NCI-H2081 (cell line): ENCODE measurements around the gene CACNA2D3.
"Not testable (repeated sequence)": the region's sequence is repeated elsewhere in the genome, so short reads cannot be mapped to it uniquely, and the experiment has no call there.

Source experiments
- DNase-seq, 2 experiments: peaks; one replicate each; lab custom pipeline; 2025; lab: John Stamatoyannopoulos, UW

CACNA2D3 gene

DNA sequence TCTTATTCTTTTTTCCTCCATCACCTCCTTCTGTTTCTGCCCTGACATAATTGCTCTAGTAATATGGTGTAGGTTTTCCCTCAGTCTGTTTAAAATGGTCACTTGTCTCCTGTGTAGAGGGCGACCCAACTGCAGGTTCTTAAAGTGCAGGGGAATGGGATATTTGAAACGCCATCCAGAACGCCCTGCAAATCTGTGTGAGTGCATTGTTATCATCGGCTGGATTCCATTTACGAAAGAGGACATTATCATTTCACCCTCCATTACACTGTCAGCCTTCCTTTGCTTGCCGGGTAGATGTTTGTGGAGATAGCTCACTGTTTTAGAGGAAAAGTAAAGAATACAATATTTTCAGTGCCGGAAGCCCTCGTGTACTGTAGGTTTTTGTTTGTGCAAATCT lies 451.5 kb downstream of the CACNA2D3 start:
- no peak for DNase-seq

DNA sequence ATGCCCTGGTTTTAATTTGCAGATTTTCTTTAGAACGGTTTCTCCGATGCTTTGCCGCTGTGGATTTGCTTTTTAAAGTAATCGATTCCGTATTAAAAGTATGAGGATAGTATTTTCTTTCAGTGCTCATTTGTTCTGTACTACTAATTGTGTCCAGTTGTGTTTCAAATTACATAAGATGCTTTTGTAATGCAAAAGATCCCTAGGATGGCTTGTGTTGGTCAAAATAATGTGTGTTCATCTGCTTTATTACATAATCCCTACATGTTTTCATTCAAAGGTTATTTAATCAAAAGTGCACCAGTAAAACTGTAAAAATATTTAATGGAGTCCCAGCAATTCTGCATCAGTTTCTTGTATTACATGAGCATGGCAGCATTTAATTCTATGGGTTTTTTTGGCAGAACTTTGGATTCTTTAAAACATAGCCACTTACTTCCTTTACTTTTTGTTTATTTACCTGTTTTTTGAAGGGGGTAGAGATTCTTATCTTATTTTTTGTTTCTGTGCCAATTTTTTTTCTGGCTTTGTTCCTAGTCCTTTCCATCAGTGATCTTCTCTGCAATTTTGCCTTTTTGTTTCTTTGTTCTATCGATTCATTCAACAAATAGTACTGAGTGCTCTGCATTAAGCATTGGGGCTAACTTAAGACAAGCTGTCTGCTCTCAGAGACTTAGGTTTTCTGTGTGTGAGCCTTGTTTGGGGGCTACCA lies 452.7 kb downstream of the CACNA2D3 start:
- DNase-seq, result no peak

DNA sequence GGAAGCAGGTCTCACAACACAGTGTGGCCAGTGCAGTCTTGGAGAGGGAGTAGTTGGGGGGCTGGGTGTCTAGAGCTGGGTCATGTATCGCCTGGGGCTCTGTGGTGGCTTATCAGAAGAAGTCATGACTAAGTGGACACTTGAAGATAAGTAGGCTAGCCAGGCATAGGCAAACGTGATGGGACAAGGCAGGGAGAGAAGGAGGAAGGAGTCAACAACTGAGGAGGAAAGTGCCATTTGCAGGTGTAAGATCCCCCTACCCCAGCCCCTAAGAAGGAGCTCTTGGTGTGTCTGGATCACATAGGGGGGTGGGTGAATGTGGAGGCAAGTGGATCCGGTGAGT lies 453.2 kb downstream of the CACNA2D3 start:
- DNase-seq, result no peak

DNA sequence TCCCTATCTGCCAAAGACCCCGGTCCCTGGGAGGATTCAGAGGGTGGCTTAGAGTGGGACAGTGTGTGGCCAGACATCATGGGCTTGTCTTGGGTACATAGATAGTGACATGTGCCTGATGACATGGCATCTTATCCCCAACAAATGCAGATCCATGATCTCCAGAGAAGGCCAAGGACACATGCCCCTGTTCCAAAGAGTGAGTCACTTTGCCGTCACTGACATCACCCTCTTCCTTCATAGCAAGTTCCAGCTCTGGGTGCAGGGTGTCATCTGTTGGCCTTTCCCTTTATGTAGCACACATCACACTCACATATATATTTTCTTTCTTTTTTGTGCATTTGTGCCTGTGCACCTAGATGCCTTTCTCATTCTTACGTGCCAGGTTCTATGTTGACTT lies 455.0 kb downstream of the CACNA2D3 start:
- no peak for DNase-seq

DNA sequence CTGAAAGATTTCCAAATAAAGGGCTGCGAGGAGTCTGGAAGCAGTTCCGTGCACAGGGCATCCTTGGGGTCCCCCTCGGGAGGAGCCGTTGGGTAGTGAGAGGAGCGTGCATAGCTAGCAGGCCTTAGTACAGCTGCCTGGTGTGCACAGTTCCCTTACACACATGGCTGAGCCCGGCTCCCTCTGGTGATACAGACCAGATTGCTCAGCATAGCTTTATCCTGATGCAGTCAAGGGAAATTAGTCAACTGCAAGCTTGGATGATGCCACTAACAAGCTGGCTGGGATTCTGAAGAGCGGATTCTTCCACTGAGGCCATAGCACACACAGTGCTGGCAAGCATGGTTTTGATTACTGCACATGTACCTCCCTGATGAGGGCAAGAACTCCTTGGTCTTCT lies 456.1 kb downstream of the CACNA2D3 start:
- no peak for DNase-seq

DNA sequence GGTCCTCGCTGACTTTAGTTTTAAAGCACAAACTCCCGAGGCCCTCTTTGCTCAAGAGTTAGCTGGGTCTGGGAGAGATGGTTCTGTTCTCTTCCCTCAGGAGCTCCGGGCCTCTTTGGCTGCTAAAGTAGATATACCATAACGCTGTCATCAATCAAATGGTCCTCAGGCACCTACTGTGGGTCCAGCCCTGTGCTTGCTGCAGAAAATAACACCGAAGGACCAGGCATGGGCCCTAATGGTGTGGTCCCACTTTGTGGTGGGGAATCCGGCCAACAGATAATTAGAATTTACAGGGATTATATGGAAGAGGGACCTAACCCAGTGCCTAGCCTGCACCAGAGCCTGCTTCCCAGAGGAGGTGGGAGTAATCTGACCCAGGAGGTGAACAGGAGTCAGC lies 458.1 kb downstream of the CACNA2D3 start:
- DNase-seq, result no peak

DNA sequence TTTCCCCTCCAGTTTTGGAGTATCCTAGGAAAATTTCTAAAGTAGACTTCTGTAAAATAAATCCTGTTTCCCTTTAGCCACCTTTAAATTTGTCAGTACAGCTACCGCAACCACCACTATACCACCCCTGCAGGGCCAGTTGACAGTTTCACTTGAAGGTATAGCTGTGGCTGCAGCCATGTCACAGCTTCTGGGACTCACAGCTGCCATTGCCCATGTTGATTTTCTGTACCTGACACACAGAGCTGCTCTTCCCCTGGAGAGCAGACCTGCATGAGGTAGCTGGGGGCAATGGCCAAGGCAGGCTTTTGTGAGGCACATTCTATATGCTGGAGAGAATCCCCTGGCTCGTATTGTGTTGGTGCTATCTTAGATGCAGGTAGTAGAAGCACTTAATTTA lies 460.1 kb downstream of the CACNA2D3 start:
- DNase-seq, result no peak

DNA sequence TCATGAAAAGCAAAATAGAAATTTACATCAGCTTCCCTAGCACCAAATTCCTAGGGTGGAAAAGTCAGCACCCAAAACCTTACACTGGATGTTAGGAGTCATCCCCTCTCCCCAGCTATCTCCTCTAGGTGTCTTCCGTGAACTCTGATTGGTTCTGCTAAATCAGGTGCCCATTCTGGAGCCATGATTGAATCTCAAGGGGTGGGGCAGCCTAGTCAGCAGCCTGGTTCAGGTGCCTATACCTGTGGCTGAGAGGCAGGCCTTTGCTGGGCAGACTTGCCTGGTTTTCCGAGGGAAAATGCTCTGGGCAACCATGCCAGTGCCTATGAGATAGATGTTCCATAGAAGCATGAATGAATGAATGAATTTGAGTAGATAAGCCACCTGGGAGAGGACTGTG lies 468.8 kb downstream of the CACNA2D3 start:
- DNase-seq, result no peak

DNA sequence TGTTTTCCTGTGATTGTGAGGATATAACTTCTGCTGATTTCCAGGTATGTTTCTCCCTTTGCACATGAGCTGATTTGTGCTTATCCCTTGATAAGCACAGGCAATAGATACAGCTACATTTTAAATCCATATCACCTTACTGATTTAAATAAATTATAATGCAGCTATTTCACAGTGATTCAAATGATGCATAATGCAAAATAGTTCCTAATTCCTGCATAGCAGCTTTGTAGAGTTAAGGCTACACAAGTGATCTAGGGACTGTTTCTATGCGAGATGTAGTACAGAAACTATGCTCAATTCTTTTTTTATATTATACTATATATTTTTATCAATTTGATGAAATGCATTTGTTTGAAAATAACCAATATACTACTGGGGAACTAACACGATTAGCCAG lies 471.3 kb downstream of the CACNA2D3 start:
- DNase-seq, result no peak

DNA sequence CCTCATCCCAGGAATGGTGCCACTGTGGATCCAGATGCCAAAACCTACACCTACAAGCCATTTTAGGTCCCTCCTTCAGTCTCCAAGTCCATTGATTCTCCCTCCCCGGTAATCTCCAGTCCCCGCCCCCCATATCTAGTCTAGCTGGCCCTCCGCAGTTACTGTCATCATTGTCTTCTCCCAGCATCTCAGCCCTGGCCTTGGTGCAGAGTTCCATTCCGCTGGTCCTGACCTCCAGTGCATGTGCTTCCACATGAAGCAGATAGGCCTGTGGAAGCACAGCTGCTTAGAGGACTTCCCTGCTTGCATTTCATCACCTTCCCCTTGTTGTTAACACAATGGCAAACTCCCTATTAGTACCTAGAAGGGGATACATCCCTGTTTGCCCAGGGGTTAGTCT lies 473.7 kb downstream of the CACNA2D3 start:
- no peak for DNase-seq

DNA sequence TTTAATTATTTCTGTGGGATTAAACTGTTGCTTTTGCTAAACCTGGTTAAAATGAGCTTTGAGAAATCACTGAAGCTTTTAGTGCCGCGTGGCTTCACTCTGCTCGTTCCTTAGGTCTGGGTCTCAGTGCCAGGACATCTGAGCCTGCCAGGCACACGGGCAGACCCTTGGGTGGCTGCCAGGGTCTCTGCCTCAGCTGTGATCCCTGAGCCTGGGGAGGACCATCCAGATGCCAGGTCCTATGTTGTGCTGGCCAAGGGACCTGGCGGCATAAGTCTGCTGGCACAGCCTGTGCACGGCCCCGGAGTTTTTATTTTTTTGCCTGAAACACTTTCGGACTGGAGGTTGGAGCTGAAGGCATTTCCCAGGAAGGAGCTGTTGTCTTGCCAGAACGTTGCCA lies 477.4 kb downstream of the CACNA2D3 start:
- DNase-seq, result no peak

DNA sequence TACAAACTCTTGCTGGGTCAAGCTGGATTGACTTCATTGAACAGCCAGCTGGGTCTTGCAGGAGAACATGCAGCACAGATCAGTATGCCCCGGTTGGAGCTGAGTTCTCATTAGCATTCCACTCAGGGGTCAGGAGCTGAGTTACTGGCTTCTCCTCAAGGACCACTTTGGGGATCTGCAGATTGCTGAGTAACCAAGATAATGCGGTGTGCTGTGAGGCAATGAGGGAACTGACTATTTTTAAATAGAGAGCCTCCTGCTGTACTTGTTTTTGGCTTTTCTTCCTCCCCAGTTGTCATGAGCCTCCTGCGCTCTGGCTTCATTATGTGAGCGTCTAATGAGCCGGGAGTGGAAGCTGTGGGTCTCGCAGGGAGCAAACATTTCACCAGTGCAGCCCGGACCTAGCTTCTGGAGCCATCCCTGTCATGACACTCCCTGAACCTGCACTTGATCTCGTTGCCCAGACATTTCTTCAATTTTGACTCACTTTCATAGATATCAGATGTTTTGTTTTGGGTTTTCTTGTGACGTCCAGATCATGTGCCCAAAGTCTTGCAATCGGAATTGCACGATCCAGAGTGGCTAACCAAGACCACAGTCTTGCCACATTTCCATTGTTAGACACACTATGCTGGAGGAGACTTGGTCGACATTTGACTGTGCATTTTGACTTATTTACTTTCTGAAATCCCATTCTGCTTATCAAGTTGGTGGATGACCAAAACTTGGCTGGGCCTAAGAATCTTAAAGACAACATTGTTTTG lies 478.3 kb downstream of the CACNA2D3 start:
- no peak for DNase-seq

DNA sequence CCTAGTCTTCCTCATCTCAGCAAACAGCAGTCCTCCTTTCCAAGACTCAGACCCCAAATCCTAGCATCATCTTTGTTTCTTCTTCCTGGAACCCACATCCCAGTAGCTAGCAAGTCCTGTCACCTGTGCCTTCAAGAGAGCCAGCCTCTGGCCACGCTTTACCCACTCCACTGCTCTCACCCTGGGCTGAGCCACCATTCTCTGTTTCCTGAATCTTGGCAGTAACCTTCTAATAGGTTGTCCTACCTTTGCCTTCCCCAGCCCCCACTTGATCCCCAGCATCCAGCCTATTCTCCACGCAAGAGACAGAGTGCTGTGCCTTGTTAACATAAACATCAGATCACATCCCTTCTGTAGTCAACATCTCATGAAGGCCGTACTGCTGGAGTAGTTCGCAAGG lies 482.1 kb downstream of the CACNA2D3 start:
- no peak for DNase-seq

DNA sequence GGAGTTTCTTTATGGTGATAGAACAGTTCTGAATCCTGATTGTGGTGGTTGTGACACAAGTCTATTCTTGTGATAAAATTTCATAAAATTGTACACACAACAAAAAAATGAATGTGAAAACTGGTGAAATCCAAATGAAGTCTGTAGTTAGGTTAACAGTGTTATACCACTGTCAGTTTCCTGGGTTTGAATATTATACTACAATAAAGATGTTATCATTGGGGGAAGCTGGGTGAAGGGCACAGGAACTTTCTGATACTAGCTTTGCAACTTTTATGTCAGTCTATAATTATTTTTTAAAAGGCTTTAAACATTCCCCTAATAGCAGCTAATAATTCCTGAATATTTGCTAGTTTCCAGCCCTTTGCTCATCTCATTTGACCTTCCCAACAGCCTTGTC lies 485.7 kb downstream of the CACNA2D3 start:
- no peak for DNase-seq

DNA sequence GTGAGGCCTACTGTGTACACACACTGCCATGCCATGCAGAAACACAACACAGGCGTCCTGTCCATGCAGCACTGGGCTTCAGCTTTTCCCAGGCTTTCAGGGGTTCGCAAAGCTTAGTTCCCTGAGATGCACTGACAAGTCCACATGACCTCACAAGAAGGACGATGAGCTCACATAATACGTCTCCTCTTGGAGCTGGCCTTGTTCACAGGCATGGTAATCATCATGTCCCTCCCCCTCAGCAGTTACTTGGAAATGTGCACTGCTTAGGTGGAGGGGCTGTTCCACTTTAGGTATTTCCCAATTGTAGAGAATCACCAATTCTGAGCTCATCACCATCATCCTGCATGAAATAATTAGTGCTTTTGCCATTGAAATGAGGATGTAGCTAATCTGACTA lies 496.7 kb downstream of the CACNA2D3 start:
- no peak for DNase-seq

DNA sequence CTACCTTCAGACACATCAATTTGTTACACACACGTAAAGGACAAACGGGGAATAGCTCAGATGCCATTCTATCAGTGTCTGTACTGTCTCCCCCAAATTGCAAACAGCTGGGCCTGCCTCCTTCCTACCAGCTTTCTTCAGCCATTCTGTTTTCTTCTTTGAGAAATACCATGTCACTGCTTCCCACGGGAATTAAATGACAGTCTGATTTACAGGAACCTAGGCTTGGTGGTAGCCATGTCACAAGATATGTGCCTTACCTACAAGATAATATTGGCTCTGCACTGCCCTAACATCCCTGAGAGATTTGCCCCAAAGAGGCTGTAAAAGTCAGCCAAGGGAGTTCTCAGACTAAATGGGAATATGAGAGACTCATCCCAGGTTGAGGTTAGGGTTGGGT lies 497.2 kb downstream of the CACNA2D3 start:
- DNase-seq, result no peak

DNA sequence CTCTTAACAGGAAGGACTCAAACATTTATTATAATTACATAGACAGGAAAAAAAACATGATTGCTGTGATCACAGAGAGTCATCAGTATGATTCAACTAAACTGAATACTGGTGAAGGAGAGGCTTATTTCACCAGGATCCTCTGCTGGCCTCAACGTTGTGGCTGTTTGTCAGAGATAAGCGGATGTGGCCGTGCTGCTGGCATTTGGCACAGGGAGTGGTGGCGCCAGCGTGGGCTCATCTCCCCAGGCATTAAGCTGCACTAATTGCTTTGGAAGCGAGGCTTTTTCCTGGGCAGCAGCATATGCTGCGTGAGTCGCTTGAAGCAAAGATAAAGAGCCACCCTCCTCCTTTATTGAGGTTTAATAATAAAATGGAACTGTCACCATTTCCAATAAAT lies 498.8 kb downstream of the CACNA2D3 start:
- DNase-seq, result peak; percentile 4 to 77

DNA sequence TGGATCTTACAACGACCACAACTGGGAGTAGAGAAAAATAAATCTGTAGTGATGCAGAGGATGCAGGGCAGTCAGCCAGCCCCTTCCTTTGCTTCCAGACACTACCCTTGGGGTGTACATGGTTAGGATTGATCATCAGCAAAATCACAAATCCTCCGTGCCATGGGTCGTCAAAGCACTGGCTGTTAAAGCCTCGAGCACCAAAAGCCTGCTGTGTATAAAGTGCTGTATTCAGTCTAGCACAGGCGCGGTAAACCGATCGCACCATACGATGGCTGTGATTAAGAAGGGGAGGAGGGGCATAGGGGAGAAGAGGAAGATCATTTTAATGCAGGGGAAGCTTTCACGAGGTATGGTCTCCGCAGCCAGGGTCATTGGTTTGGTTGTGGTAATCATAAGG lies 500.3 kb downstream of the CACNA2D3 start:
- DNase-seq, result no peak

DNA sequence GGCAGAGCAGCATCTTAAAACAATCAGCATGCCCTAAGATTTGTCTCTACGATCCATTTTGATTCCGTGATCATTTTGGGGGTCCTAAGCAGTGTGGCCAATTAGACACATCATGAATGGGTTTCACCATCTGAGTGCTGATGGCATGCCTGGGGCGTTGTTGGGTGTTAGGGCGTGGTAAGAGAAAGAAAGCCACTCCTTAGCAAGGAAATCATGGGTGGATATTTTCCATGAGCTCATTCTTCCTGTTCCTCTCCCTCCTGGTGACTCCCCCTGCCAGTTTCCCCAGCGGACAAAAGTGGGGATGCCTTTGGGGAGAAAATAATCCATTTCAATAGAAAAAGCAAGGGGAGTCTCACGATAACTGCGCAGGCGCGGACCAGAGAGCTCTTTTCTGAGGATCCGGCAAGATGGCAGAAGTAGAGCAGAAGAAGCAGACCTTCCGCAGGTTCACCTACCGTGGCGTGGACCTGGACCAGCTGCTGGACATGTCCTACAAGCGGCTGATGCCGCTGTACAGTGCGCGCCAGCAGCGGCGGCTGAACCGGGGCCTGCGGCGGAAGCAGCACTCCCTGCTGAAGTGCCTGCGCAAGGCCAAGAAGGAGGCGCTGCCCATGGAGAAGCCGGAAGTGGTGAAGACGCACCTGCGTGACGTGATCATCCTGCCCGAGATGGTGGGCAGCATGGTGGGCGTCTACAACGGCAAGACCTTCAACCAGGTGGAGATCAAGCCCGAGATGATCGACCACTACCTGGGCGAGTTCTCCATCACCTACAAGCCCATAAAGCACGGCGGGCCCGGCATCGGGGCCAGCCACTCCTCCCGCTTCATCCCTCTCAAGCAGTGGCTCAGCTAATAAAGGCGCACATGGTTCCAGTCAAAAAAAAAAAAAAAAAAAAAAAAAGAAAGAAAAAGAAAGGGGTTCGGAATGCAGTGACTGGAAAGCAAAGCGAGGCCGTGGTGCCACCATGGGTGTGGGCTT lies 503.7 kb downstream of the CACNA2D3 start:
- DNase-seq, result no peak

DNA sequence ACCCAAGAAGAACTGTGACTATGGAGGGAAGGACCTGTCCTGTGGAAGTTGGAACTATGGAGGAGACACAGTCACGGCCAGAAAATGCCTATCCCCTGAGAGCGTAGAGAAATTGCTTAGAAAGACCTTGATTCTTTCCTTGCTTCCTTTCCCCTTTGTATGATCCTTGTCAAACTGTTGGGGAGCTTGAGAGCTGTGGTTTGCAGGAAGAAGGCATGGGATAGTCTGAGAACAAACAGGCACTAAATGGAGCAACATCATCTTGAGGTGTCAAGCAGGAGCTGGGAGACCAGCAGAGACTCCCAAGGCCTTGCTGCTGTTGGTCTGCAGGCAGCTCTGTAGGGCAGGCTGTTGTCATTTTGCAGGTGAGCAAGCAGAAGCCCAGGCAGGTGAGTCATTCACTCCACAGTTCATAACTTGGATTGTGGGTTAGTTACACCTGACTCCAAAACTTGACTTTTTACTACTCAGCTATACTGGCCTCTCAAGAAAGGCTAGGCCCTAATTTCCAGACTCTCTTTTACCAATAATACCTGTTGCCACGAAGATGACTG lies 506.6 kb downstream of the CACNA2D3 start:
- no peak for DNase-seq

DNA sequence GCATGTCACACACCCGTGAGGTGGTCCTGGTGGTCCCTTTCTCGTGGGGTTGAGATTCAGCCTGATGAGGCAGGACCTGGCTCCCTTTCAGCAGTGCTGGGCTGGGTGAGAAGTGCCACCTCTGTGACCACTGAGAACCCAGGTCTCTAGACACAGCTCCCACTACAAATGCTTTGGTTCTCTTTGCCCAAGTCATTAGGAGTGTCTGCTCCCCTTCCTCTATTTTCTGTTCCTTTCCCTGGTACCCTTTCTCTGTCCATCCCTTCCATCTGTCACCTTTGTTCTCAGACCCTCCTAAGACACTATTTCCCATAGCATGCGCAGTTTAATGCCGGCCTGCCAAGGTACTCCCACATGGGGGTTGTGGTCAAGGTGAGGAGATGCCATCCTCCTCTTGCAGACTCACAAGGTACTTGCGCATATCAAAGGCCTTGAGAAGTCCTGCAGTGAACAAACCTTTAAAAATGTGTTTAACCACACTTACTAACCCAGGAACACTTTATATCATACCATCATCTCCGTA lies 507.8 kb downstream of the CACNA2D3 start:
- no peak for DNase-seq

DNA sequence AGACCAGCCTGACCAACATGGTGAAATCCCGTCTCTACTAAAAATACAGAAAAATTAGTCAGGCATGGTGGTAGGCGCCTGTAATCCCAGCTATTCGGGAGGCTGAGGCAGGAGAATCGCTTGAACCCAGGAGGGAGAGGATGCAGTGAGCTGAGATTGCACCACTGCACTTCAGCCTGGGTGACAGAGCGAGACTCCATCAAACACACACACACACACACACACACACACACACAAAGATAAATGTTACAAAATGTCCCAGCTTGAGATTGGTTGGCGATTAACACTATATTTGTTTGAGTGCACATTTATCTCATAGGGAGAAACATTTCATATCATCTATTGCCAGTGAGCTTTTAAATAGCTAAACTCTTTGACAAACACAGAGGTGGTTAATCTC lies 508.6 kb downstream of the CACNA2D3 start:
- DNase-seq, result not testable (repeated sequence)
